SKM-1 treated with dmso at 0.1 percent for 144 hours (cell line): ENCODE results near the gene CAPZA2.
"Not testable (repeated sequence)": the region's sequence is repeated elsewhere in the genome, so short reads cannot be mapped to it uniquely, and the experiment has no call there.

ENCODE experiments used
- DNase-seq: peaks from one replicate; lab custom pipeline; 2025; ENCODE audit not compliant: unreplicated experiment; lab: John Stamatoyannopoulos, UW

CAPZA2 gene

DNA sequence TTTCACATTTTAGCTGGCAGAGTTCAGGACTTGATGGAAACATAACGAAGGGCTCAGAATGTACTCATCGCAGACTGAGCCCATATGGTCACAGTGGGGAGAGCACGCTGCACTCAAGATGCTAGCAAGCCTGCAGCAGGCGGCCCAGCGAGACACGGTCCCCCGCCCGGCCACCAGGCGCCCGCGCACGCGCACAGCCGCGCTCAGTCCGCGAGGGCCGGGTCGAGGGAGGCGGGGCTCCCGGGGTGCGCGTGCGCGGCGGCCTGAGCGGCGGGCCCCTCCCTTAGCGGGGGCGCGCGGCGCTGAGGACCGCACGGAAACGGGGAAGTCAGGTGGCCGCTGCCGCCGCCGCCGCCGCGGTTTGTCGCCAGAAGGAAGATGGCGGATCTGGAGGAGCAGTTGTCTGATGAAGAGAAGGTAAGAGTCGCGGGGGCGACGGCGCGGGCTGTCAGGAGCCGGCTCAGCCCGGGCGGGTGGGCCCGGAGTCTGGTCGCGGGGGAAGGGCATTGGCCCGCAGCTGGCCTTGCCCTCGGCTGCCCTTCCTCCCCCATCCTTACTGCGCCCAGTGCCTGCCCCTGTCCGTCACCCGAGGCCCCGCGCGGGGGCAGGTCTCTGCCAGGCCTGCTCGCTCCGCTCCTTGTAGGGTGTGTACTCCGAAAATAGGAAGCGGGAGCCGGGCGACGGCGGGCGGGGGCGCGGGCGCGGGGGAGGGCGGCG is at the start of gene CAPZA2:
CAPZA2 (plus strand) TSS at position 354 of the 717 bp plus-strand sequence; CDS start at position 379, 25 bp downstream.
- peak; percentile 92 for DNase-seq

DNA sequence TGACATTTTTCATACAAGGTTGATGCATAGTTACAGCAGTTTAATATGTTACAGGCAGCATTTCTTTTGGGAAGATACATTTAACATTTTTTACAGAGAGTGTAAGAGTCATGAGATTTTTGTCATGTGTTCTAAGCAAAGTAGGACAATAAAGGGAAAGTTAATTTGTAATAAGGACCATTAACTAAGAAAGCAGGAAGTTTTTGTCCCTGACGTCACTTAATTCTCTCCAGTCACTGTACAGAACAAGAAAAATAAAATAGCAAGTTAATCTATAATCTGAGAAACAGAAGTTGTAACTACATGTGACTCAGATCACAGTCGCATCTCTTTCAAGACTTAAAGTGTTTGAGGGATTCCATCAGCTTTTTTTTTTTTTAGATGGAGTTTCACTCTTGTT is 49.5 kb upstream of the CAPZA2 start:
- no peak for DNase-seq

DNA sequence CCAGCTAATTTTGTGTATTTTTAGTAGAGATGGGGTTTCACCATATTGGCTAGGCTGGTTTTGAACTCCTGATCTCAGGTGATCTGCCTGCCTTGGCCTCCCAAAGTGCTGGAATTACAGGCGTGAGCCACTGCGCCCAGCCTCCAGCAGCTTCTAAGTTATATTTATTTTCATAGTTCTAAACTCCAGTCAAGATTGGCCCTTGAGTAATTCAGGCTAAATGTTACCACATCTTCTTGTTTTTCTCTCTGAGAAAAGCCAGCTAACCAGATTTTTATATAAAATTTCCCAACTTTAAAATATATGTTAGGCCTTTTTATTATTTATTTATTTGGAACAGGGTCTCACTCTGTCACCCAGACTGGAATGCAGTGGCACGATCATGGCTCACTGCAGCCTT is 49.0 kb upstream of the CAPZA2 start:
- not testable (repeated sequence) for DNase-seq

DNA sequence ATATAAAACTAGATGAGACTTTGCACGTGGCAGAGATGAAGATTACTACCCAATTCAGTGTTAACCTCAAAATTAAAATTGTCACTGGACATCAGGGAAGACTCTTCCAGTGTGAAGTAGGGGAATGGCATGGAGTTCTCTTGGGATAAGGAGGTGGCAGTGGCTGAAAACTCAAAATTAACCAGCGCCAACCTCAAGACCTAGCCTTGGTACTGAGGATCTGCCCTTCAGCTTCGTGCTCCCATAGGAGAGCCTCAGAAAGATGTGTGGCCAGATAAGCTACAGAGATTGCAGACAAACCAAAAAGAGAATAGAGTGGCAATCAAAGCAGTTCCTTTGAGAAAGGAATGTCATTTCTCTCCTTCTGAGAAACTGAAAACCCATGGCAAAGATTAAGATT is 47.3 kb upstream of the CAPZA2 start:
- DNase-seq = no peak

DNA sequence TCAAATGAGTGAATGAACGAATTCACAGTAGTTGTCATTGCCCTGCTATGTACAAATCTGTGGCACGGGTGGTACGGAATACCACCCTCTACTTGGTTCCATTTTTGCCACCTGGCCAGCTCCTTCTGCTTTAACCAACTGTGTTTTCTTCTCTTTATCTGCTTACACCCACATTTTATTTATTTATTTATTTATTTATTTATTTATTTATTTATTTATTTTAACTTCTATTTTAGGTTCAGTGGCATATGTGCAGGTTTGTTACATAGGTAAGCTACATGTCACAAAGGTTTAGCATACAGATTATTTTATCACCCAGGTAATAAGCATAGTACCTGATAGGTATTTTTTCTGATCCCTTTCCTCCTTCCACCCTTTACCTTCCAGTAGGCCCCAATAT is 42.2 kb upstream of the CAPZA2 start:
- DNase-seq = no peak

DNA sequence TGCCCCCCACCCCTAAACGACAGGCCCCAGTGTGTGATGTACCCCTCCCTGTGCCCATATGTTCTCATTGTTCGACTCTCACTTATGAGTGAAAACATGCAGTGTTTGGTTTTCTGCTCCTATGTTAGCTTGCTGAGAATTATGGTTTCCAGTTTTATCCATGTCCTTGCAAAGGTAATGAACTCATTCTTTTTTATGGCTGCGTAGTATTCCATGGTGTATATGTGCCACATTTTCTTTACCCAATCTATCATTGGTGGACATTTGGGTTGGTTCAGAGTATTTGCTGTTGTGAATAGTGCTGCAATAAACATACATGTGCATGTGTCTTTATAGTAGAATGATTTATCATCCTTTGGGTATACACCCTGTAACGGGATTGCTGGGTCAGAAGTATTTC is 40.7 kb upstream of the CAPZA2 start:
- DNase-seq = not testable (repeated sequence)

DNA sequence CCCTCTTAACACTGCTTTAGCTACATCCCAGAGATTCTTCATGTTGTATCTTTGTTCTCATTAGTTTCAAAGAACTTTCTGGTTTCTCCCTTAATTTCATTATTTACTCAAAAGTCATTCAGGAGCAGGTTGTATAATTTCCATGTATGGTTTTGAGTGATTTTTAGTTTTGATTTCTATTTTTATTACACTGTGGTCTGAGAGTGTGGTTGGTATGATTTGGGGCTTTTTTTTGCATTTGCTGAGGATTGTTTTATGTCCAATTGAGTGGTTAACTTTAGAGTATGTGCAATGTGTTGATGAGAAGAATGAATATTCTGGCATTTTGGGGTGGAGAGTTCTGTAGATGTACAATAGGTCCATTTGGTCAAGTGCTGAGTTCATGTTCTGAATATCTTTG is 37.9 kb upstream of the CAPZA2 start:
- DNase-seq = no peak

DNA sequence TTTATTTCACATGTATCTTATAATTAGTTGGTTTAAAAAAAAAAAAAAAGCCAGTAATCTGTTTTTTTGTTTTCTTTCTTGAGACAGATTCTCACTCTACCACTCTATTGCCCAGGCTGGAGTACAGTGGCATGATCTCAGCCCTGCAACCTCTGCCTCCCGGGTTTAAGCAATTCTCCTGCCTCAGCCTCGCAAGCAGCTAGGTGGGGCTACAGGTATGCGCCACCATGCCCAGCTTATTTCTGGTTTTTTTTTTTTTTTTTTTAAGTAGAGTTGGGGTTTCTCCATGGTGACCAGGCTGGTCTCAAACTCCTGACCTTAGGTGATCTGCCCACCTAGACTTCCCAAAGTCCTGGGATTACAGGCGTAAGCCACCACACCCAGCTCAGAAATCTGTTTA is 34.1 kb upstream of the CAPZA2 start:
- no peak for DNase-seq

DNA sequence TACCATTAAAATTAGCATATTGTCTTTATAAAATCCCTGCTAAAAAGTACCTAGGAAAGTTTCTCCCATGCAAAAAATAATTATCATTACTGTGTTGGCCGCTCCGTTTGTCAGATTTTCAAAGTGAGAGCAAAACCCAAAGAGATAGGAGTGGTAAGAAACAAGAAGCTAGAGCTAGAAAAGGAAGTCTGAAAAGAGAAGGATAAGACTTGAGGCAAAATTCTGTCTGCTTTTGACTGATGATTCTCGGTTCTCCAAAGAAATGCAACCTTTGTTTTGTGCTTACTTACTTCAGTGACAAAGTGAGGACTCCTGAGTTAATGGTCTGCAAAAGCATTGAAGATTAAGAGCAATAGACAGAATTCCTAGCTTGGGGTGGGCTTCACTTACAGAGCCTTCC is 33.3 kb upstream of the CAPZA2 start:
- no peak for DNase-seq

DNA sequence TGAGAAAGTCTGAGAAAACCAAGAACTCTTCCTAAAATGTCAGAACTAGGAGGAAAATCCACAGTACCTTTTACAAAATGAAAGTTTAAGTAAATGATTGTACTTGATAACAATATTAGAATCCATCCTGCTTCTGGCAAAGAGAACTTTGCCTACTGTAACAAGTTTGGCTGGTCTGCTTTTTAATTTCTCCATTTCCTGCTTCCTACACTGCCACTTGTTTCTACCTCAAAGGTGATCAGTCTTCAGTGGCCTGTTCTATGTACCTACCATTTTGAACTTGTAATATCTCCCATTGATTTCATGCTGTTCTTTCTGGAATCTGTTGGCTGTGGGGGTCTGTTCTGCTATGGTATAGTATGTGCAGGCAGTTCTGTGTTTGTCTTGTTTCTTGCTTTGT is 32.9 kb upstream of the CAPZA2 start:
- DNase-seq = no peak

DNA sequence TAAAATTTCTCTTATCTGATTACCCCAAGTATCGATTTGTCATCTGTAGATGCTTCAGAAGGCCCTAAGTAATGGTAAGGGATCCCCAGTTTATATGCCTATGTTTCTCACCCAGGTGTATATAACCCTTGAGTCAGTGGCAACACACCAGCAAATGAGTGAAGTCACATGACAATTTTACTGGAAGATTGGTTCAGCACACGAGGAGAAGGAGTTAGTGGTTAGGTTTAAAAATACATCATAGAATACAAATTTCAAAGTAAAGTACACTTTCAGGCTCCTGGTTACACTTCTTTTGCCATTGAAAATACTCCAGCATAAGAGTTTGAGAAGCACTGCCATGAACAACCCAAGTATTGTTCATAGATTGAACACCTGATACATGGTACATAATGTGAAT is 29.7 kb upstream of the CAPZA2 start:
- no peak for DNase-seq

DNA sequence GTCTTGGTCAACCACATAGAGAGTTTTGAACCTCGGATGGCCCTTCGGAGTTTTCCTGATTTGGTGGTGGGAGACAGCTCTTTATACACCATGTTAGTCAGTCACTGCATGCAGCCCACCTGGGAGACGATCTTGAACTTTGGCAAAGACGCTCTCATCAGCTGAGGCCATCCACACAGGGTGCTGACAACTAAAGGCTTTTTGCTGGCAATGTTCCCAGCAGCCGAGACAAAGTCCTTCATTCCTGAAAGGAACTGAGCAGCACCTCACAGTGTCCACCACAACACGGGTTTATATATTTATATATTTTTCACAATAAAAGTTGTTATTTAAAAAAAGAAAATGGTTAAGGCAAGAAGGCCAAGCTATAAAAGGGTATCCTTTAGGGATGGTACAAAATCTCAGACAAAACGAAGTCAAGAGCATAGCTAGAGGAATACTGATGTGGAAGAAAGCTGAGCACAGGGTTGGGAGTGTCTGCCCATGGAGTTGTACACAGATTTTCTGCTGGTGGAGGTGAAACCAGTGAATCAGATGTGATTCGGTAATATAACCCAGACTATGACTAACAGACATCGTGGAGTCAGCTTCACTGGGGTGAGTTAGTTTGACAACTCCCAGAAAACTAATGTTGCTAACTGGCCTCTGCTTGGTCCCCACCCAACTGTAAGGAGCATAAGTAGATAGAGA is 27.4 kb upstream of the CAPZA2 start:
- no peak for DNase-seq

DNA sequence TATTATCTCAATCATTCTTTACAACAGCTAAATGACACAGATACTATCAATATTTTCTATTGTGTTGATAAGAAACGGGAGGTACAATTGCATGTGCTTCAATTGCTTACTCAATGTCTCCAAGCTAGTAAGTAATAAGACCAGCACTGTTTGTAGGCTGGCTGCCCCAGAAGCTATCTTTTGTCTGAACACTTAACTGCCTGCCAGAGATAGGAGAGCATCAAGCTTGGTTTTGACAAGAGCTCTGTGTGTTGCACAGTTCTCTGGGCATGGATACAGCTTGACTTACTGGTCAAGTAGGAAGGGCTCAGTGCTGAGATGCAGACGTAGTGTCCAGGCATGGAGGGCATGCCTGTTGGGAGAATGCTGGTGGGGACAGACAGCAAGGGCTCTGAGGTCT is 26.3 kb upstream of the CAPZA2 start:
- no peak for DNase-seq

DNA sequence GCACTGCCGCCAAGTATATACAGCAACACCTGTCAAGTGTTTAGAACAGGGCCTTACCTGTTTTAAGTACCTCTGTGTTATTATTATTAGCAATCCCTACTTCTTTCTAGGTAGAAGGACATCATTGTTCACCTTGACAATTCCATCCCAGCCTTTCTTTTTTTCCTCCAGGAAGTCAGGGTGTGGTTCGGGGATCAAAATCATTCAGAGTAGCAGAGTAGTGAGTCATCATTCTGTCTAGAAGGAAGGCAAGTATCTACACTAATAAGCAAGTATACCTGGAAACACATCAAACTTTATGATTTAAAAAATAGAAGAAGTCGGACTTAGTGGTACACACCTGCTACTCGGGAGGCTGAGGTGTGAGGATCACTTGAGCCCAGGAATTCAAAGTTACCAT is 25.5 kb upstream of the CAPZA2 start:
- DNase-seq = no peak

DNA sequence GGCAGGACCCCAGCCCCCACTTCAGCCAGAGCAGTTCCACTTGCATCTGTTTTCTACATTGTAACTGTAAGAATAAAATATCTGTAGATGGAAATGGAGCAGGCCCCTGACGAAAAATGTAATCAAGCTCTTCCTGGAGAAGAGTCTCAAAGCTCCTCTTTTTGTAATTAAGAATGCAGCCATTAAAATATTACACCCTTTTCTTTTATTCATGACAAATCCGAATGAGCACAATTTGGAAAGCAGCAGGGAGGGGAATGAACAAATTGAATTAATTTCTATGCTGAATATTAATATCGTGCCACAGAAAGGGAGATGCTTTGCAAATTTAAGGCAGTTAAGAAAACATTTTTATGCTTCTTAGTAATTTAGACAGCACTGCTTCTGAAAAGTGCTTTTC is 24.8 kb upstream of the CAPZA2 start:
- no peak for DNase-seq

DNA sequence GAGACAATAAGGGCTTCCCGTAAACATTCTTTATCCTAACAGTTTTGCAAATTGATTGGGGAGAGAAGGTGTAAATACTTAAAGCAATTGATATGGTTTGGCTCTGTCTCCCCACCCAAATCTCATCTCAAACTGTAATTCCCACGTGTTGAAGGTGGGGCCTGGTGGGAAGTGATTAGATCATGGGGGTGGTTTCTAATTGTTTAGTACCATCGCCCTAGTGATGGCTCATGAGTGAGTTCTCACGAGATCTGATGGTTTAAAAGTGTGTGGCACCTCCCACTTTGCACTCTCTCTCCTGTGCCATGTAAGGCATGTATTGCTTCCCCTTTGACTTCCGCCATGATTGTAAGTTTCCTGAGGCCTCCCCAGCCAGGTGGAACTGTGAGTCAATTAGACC is 22.1 kb upstream of the CAPZA2 start:
- DNase-seq = no peak

DNA sequence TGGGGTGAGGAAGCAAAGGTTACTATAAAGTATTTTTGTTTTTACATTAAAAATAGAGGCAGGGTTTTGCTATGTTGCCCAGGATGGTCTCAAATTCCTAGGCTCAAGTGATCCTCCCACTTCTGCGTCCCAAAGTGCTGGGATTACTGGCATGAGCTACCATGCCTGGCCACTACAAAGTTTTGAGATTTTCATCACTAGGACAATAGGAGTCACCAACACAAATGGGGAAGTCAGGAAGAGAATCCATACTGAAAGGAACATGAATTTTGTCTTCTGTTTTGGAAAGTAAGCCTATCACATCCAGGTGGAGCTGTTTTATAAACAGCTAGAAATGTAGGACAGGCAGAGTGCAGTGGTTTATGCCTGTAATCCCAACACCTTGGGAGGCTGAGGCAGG is 20.0 kb upstream of the CAPZA2 start:
- DNase-seq = no peak

DNA sequence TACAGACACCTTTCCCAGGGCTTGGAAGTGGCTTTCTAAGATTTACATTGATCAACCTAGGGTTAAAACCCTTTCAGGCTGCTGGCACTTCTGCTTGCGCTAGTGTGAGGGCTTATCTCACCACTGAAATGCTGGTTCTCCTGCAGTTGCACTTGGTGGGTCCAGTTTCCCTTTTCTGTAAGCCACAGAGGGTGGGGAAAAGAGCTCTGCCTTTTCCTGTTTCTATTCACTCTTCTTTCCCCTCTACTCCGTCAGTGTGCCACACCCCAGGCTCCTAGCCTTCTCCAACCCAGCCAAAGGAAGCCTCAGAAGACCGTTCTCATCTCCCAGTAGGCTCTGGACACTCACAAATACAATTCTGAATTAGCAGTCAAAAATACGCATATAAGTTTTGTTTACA is 19.0 kb upstream of the CAPZA2 start:
- peak; percentile 82 for DNase-seq

DNA sequence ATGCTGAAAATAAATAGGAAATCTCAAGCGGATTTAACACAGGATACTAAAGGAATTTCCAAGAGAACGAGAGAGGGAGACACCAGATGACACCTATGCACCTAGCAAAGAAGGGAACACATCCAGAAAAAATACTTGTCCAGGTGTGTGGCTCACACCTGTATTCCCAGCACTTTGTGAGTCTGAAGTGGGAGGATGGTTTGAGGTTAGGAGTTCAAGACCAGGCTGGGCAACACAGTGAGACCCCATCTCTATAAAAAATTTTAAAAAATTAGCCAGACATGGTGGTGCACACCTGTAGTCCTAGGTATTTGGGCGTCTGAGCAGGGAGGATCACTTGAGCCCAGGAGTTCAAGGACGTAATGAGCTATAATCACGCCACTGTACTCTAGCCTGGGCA is 11.2 kb upstream of the CAPZA2 start:
- no peak for DNase-seq

DNA sequence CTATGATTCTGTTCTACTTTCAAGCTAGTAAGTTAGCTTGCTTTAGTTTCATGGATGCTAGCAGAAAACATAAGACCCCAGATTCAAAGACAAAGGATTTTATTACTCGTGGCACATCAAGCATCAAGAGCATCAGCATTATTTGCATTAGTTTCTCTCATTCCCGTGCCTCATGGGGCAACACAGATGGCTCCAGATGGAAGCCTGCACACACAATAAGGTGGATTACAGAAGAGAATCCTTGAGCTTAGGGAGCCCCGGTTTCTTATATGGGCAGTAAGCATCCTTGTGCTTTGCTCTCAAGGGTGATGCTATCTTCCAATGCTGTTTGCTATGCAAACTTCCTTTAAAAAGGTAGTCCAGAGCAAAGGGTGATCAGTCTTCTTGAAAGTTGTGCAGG is 10.7 kb upstream of the CAPZA2 start:
- DNase-seq = no peak

DNA sequence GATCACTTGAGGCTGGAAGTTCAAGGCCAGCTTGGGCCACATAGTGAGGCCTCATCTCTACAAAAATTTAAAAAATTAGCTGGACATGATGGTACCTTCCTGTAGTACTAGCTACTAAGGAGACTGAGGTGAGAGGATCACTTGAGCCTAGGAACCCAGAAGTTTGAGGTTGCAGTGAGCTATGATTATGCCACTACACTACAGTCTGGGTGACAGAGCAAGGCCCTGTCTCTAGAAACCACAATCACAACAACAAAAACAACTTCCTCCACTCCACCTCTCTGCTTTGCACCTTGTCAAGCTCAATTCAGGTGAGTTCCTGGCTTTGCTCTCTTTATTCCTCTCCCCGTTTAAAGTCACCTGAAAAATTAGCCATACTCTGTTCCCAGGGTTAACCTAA is 8.3 kb upstream of the CAPZA2 start:
- DNase-seq = no peak

DNA sequence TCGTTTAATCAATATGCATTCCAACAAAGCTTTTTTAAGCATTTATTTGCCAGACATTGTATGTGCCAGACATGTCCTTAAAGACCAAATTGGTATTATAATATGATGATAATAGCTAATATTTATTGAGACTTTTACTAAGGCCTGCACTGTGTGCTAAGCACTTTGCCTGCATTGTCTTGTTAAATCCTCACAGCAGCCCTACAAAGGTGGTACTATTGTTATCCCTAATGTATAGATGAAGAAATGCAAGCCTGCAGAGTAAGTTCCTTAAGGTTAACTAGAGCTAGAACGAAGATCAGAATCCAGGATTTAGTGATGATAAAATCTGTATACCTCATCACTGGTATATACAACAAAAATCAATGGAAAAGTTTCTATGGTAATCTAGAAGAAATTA is 5.3 kb upstream of the CAPZA2 start:
- no peak for DNase-seq

DNA sequence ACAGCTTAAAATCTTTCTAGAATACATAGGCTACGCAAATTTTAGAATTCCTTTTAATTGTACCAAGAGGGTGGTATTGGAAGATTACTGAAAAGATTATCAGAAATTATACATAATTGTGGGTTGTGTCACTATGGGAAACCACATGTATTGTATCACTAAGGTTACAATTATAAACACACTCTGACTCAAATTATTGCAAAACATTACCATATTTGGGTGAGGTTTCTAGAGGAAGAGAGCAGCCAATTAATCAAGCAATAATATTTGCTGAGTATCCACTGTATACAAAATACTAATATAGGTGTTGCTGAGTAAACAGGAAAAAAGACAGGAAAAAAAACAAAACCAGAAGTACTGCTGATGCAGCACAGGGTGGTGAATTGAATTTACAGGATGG is 3.1 kb upstream of the CAPZA2 start:
- DNase-seq = peak; percentile 73
